ENCODE data around the gene FAM181A. TPM values are rescaled to one million over a fixed set of nuclear protein-coding genes. Genes with fewer than 3 reads are reported as not detected.

FAM181A gene
- total RNA-seq, 1 experiment from 2014 or later = not detected

DNA sequence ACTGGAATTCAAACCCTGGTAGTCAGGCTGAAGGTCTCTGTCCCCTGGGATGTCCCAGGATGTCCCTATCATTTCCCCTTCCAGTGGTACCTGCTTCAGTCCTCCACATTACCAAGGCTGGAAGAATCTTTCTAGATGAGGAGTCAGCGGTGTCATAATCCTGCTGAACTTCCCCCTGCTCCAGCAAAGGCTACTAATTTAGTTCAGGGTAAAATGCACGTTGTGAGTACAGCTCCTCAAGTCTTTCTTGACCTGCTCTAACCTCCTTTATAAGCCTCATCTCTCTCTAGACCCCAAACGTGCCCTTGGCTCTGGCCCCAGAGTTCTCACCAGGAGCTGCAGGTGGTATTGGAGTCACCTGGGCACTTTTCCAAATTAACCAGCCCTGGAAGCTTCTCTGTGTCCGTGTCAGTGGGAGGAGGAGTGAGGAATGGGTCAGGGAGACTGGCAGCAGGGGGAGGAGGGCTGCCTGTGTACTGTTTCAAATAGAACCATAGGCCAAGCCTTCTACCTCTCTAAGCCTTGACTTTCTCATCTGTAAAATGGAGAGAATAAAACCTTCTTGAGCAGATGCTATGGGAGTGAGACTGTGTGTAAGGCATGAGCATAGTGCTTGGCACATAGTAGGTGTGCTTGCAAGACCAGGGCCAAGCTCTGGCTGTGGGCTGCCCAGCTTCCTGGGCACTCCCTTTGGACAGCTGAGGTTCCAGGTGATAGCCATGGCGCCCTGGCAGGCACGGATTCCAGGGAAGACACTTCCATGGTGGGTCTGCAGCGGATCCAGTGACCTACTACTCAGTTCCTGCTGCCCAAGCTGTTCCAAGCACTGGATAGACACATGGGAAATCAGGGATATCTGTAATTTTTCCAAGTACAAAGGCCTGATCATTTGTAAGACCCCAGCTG is 24.7 kb downstream of the FAM181A start:
- ChIA-PET CTCF (interaction anchor here (0.6 kb wide), 1 partner anchor 36 kb away, joined by 9 read pairs; no protein-coding TSS in a partner anchor), POLR2A (no interaction called here)
- Histone ChIP-seq H3K4me3 (ENCODE audit: low read depth in 2 of 2, low read length in 2 of 2) (no peak overlapping the region), H3K9me3 (ENCODE audit: control insufficient read depth, insufficient read depth, low read depth, low read length) (no peaks in the 10 kb centered on the region), H3K4me1 (ENCODE audit: control insufficient read depth, insufficient read depth, low read length) (peaks cover 13% of the 10 kb centered on the region), H3K36me3 (ENCODE audit: control insufficient read depth, insufficient read depth, low read length) (no peaks in the 10 kb centered on the region), H3K27me3 (ENCODE audit: control insufficient read depth, insufficient read depth, low read length) (no peaks in the 10 kb centered on the region), H3K27ac (ENCODE audit: low read length) (no peak overlapping the region; the same call in 1 of the 2 replicates)
- intact Hi-C loops (cut with micrococcal nuclease; ENCODE audit: unreplicated experiment) (no loop called here), in situ Hi-C loops (cut with HindIII; ENCODE audit: low pct_unique_long_range_greater_than_20kb, low sequenced_read_pairs) (no loop called here)
- no TSS peak for BruUV-seq (replicated peaks)
- DNase-seq (ENCODE audit: low read depth, low spot score) = no peak
- TF ChIP-seq TCF7L2 (IDR thresholded peaks at IDR 0.05; ENCODE audit: low read depth, low read length) (no peak), SIN3A (IDR thresholded peaks at IDR 0.05; ENCODE audit: borderline replicate concordance, insufficient read depth, low read depth, low read length) (no peak), CTCF (IDR thresholded peaks at IDR 0.05) (no peak), POLR2AphosphoS5 (IDR thresholded peaks at IDR 0.05; ENCODE audit: low read depth, low read length) (no peak)
- TF ChIP-seq, protein P1, sequence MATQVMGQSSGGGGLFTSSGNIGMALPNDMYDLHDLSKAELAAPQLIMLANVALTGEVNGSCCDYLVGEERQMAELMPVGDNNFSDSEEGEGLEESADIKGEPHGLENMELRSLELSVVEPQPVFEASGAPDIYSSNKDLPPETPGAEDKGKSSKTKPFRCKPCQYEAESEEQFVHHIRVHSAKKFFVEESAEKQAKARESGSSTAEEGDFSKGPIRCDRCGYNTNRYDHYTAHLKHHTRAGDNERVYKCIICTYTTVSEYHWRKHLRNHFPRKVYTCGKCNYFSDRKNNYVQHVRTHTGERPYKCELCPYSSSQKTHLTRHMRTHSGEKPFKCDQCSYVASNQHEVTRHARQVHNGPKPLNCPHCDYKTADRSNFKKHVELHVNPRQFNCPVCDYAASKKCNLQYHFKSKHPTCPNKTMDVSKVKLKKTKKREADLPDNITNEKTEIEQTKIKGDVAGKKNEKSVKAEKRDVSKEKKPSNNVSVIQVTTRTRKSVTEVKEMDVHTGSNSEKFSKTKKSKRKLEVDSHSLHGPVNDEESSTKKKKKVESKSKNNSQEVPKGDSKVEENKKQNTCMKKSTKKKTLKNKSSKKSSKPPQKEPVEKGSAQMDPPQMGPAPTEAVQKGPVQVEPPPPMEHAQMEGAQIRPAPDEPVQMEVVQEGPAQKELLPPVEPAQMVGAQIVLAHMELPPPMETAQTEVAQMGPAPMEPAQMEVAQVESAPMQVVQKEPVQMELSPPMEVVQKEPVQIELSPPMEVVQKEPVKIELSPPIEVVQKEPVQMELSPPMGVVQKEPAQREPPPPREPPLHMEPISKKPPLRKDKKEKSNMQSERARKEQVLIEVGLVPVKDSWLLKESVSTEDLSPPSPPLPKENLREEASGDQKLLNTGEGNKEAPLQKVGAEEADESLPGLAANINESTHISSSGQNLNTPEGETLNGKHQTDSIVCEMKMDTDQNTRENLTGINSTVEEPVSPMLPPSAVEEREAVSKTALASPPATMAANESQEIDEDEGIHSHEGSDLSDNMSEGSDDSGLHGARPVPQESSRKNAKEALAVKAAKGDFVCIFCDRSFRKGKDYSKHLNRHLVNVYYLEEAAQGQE (IDR thresholded peaks at IDR 0.05; ENCODE audit: insufficient read depth in 1 of 2, low read depth in 2 of 2, low read length in 1 of 2) = no peak
- no peak for ATAC-seq

DNA sequence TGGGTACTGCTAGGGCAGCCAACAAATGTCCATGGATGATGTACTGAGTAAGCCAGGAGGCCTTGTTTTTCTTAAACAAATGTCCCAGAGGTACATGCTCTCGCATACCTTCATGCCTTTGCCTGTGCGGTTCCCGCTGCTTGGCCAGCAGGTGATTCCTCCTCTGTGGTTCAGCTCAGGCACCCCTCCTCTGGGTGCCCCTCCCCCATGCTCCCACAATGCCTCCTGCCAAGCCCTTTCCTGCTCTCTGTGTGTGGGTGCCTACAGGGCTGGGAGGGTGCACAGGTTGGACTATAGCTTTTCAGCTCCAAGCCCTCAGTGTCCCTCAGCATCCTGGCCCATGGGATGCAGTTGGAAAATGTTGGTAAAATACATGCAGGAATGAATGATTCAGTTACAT is 25.7 kb downstream of the FAM181A start:
- intact Hi-C loops (cut with micrococcal nuclease; ENCODE audit: unreplicated experiment) = no loop called here
- Histone ChIP-seq H3K9me3 (ENCODE audit: control insufficient read depth, insufficient read depth, low read depth, low read length) (no peaks in the 10 kb centered on the region), H3K27ac (ENCODE audit: low read length) (no peak overlapping the region), H3K27me3 (ENCODE audit: control insufficient read depth, insufficient read depth, low read length) (no peaks in the 10 kb centered on the region), H3K36me3 (ENCODE audit: control insufficient read depth, insufficient read depth, low read length) (no peaks in the 10 kb centered on the region), H3K4me1 (ENCODE audit: control insufficient read depth, insufficient read depth, low read length) (peaks cover 13% of the 10 kb centered on the region), H3K4me3 (ENCODE audit: low read depth in 2 of 2, low read length in 2 of 2) (no peak overlapping the region)
- BruUV-seq (replicated peaks) = no TSS peak
- ChIA-PET CTCF (no interaction called here), POLR2A (no interaction called here)
- in situ Hi-C loops (cut with HindIII; ENCODE audit: low pct_unique_long_range_greater_than_20kb, low sequenced_read_pairs) = no loop called here
- no peak for ATAC-seq
- TF ChIP-seq, protein P1 (IDR thresholded peaks at IDR 0.05; ENCODE audit: insufficient read depth in 1 of 2, low read depth in 2 of 2, low read length in 1 of 2) = no peak
- no peak for TF ChIP-seq CTCF (IDR thresholded peaks at IDR 0.05)
- TF ChIP-seq TCF7L2 (IDR thresholded peaks at IDR 0.05; ENCODE audit: low read depth, low read length) = no peak
- no peak for TF ChIP-seq SIN3A (IDR thresholded peaks at IDR 0.05; ENCODE audit: borderline replicate concordance, insufficient read depth, low read depth, low read length)
- TF ChIP-seq POLR2AphosphoS5 (IDR thresholded peaks at IDR 0.05; ENCODE audit: low read depth, low read length) = no peak
- no peak for DNase-seq (ENCODE audit: low read depth, low spot score)

All from Panc1 (cell line).